Stimulated activated CD4-positive, alpha-beta T cell treated with anti-CD3 and anti-CD28 coated beads, TNF-alpha, amount 100 ng/mL, for 48 hours (primary cell): ENCODE data around the gene TTLL9.
"Not testable (repeated sequence)": the region's sequence is repeated elsewhere in the genome, so short reads cannot be mapped to it uniquely, and the experiment has no call there.

Experiments used
- DNase-seq, 3 donors: peaks; one replicate each; pipeline ENCODE4 v3.0.0-alpha.2; 2020; ENCODE audit warnings: low read depth in 3 of 3

TTLL9 gene

GRCh38 chr20:31869942-31870725, at the start of gene TTLL9, which contains the start of gene DUSP15:
TSS of gene TTLL9 (plus strand) at chr20:31870634. CDS start at chr20:31871127, 493 bp downstream.
TSS of gene DUSP15 (minus strand) at chr20:31870527. CDS start at chr20:31870337, 190 bp downstream.
- no peak for DNase-seq

GRCh38 chr20:31821427-31821826, 49.0 kb upstream of the TTLL9 start:
- no peak for DNase-seq

- peak; percentile 48 to 65 (median 55) for DNase-seq
Observed at GRCh38 chr20:31822421-31823330, 47.8 kb upstream of the TTLL9 start.

GRCh38 chr20:31823360-31824124, 46.9 kb upstream of the TTLL9 start:
- no peak for DNase-seq

- DNase-seq, result no peak
Observed at GRCh38 chr20:31824125-31824485, 46.3 kb upstream of the TTLL9 start.

- no peak for DNase-seq
Observed at GRCh38 chr20:31824554-31825313, 45.7 kb upstream of the TTLL9 start.

GRCh38 chr20:31826074-31826473, 44.4 kb upstream of the TTLL9 start:
- no peak for DNase-seq

GRCh38 chr20:31827059-31827458, 43.4 kb upstream of the TTLL9 start:
- no peak for DNase-seq

- not testable (repeated sequence) for DNase-seq
Observed at GRCh38 chr20:31828016-31828415, 42.4 kb upstream of the TTLL9 start.

GRCh38 chr20:31829731-31830130, 40.7 kb upstream of the TTLL9 start:
- no peak for DNase-seq

GRCh38 chr20:31830406-31830981, 39.9 kb upstream of the TTLL9 start:
- DNase-seq, result no peak

GRCh38 chr20:31831211-31831610, 39.2 kb upstream of the TTLL9 start:
- DNase-seq, result no peak

- DNase-seq, result no peak
Observed at GRCh38 chr20:31831771-31832306, 38.6 kb upstream of the TTLL9 start.

GRCh38 chr20:31833130-31833930, 37.1 kb upstream of the TTLL9 start:
- DNase-seq, result peak; percentile 23 to 53 (median 40)

GRCh38 chr20:31833931-31834521, 36.4 kb upstream of the TTLL9 start:
- no peak for DNase-seq

GRCh38 chr20:31835554-31835953, 34.9 kb upstream of the TTLL9 start:
- no peak for DNase-seq

- no peak for DNase-seq
Observed at GRCh38 chr20:31835977-31836852, 34.2 kb upstream of the TTLL9 start.
